H1 (cell line): ENCODE measurements around the gene C3orf18. TPM values are rescaled to one million over a fixed set of nuclear protein-coding genes. Genes with fewer than 3 reads are reported as not detected.

Experiments used
- BCL11A ChIP-seq, 2 experiments: IDR thresholded peaks; one replicate each; pipeline ENCODE4 v1.6.1; 2011; ENCODE audit warnings: low read depth in 2 of 2, low read length in 2 of 2, mild to moderate bottlenecking in 2 of 2
- E2F6 ChIP-seq: IDR thresholded peaks from 2 replicates; pipeline ENCODE4 v1.6.1; 2012; ENCODE audit warnings: inconsistent platforms
- EZH2 ChIP-seq: fragments of 200-600 bp; sonication (generic); IDR thresholded peaks from 2 replicates; pipeline ENCODE4 v1.7.1; 2012; ENCODE audit warnings: low read depth, mild to moderate bottlenecking, moderate library complexity, low read length, inconsistent platforms; ENCODE audit not compliant: severe bottlenecking
- HDAC6 ChIP-seq: IDR thresholded peaks from one replicate; pipeline ENCODE4 v1.7.1; 2012; ENCODE audit warnings: low read depth, mild to moderate bottlenecking, inconsistent platforms, low read length, moderate library complexity
- PHF8 ChIP-seq: fragments of 200-600 bp; sonication (generic); conservative IDR thresholded peaks from 2 replicates; pipeline ENCODE4 v1.7.1; 2012; ENCODE audit warnings: low read depth, mild to moderate bottlenecking, inconsistent platforms, low read length, moderate library complexity
- TAF1 ChIP-seq: IDR thresholded peaks from 2 replicates; pipeline ENCODE4 v1.6.1; 2011; ENCODE audit warnings: mild to moderate bottlenecking, low read depth, low read length
- polyA plus RNA-seq, 7 experiments: library from polyadenylated mRNA; depleted of rRNA in 3 of 7; stranded (reverse) in 5 of 7; unstranded in 2 of 7; fragments of >200 nt in 5 of 7; fragments of 200-250 nt in 2 of 7; gene quantifications; 1 replicate in 5 of 7; 2 replicates in 1 of 7; 4 replicates in 1 of 7; pipeline versions ENCODE4 v1.2.1 to v1.2.3, GENCODE V29; 2011 to 2013; ENCODE audit warnings: missing spikeins in 2 of 7, mixed read lengths in 2 of 7
- total RNA-seq: library from RNA; stranded (reverse); fragmentation: NEBNext Ultra II Directional; extraction: Animal tissue kit (Norgen Biotek cat#: 25700); gene quantifications from 2 replicates; pipeline ENCODE4 v1.2.1, GENCODE V29; 2021

Gene C3orf18
- total and polyA plus RNA-seq, 2 of the 8 experiments (the other 6 are each of a cell fraction or from before 2014, with no cell fraction given), result 7.5 to 15.0 TPM

GRCh38 chr3:50599716-50600118 is 32.2 kb upstream of the C3orf18 start (continued):
- TF ChIP-seq E2F6, result no peak
- TF ChIP-seq TAF1, result no peak
- TF ChIP-seq BCL11A (IDR thresholded peaks at IDR 0.05; ENCODE audit: low read depth in 2 of 2, low read length in 2 of 2), result no peak
- no peak for TF ChIP-seq EZH2
- no peak for TF ChIP-seq HDAC6
- TF ChIP-seq PHF8, result no peak
- TF ChIP-seq, all 59 proteins: peak for 0
